Astrocyte of the spinal cord (primary cell): ENCODE results near the gene FBXW8.

Experiments used
- DNase-seq: peaks from one replicate; pipeline ENCODE4 v3.0.0; 2011; ENCODE audit warnings: low read depth, low spot score
- H3K4me3 ChIP-seq: 2 replicates; pipeline ENCODE4 v1.5.1; 2011; ENCODE audit warnings: low read depth, mild to moderate bottlenecking, low read length, moderate library complexity
- CTCF ChIP-seq: IDR thresholded peaks from 2 replicates; pipeline ENCODE4 v1.5.1; 2012; ENCODE audit warnings: low read depth, mild to moderate bottlenecking, low read length, inconsistent platforms
- in situ Hi-C: cut with HindIII; loops from 2 replicates; pipeline ENCODE4 v1.10.0; 2017; ENCODE audit warnings: low sequenced_read_pairs

The FBXW8 gene

DNA sequence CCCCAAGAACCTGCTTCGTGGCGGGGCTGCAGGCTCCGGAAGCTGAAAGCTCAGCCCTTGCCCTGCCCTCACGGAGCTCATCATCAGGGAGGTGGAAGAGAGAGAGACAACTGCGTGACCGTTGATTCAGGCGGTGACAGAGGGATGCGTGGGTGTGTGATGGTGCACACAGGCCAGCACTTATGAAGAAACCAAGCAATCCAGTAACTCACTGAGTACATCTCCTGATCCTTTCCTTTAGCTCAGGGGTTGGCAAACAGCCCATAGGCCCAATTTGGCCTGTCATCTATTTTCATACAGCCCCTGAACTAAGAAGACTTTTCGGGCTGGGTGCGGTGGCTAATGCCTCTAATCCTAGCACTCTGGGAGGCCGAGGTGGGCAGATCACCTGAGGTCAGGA is 138.5 kb downstream of the FBXW8 start:
- DNase-seq: no peak
- in situ Hi-C loops: no loop called here

DNA sequence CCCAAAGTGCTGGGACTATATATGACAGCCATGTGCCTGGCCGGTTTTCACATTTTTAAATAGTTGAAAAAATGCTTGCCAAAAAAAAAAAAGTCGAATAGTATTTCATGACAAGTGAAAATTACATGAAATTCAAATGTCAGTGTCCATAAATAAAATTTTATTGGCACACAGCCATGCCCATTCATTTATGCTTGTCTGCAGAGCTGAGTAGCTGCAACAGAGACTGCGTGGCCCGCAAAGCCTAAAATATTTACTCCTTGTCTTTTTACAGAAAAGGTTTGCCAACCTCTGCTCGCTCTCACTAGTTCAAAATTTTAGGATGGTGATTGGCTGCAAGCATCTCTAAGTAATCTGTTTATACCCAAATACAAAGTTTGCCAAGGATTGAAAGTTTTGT is 139.3 kb downstream of the FBXW8 start:
- DNase-seq: no peak
- no peak for TF ChIP-seq CTCF
- H3K4me3 ChIP-seq: no peak overlapping the region
- in situ Hi-C loops: no loop called here

More for the DNA sequence above, 138.5 kb downstream of the FBXW8 start:
- no peak overlapping the region for H3K4me3 ChIP-seq
- TF ChIP-seq CTCF: no peak

DNA sequence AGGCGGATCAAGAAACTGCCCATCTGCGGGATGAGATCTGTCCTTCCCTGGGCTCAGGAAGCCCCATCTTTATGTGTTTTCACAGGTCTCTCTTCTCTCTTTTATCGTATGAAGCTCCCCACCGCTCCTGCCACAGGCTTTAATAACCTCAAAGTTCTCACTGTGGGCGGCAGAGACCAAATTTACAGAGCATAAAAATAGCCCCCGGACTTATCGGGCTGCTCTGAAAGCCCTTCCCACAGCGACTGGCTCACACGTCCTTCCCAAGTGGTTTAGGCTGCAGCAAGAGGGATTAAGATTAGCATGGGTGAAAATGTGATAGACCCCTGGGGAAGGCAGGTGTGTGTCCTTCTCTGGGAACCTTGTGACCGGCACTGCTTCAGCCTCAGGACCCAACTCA is 140.6 kb downstream of the FBXW8 start:
- DNase-seq: no peak
- TF ChIP-seq CTCF: no peak
- no peak overlapping the region for H3K4me3 ChIP-seq
- in situ Hi-C loops: no loop called here

GRCh38 chr12:117052386-117053049 is 141.8 kb downstream of the FBXW8 start:
- H3K4me3 ChIP-seq: no peak overlapping the region
- in situ Hi-C loops: no loop called here
- DNase-seq: no peak
- no peak for TF ChIP-seq CTCF

- in situ Hi-C loops: no loop called here
- no peak for TF ChIP-seq CTCF
- no peak for DNase-seq
- no peak overlapping the region for H3K4me3 ChIP-seq
These were observed 142.3 kb downstream of the FBXW8 start for GRCh38 chr12:117053050-117053400.

GRCh38 chr12:117053597-117054201 is 142.9 kb downstream of the FBXW8 start:
- DNase-seq: no peak
- no peak for TF ChIP-seq CTCF
- in situ Hi-C loops: no loop called here
- no peak overlapping the region for H3K4me3 ChIP-seq
